Cardiac fibroblast (primary cell): ENCODE data around the gene ATP2C2.

Experiments
- DNase-seq, 2 donors: peaks; one replicate each; pipeline versions ENCODE4 v3.0.0 to v3.0.0-alpha.2; 2010; ENCODE audit warnings: low read depth in 2 of 2
- H3K4me3 ChIP-seq, 2 donors: replicated peaks in 1 of 2; 1 replicate in 1 of 2; 2 replicates in 1 of 2; pipeline ENCODE4 v1.5.1; 2011; ENCODE audit warnings: low read depth in 2 of 2, low read length in 2 of 2, mild to moderate bottlenecking in 2 of 2, moderate library complexity in 1 of 2
- CTCF ChIP-seq: IDR thresholded peaks from one replicate; pipeline ENCODE4 v1.5.1; 2011; ENCODE audit warnings: low read depth, mild to moderate bottlenecking, low read length, inconsistent platforms

The ATP2C2 gene

GRCh38 chr16:84487358-84487757, 119.0 kb downstream of the ATP2C2 start:
- DNase-seq = no peak

GRCh38 chr16:84489131-84489530, 120.8 kb downstream of the ATP2C2 start:
- no peak overlapping the region for H3K4me3 ChIP-seq
- TF ChIP-seq CTCF = no peak
- no peak for DNase-seq

More at GRCh38 chr16:84487358-84487757, 119.0 kb downstream of the ATP2C2 start:
- no peak overlapping the region for H3K4me3 ChIP-seq
- no peak for TF ChIP-seq CTCF

DNA sequence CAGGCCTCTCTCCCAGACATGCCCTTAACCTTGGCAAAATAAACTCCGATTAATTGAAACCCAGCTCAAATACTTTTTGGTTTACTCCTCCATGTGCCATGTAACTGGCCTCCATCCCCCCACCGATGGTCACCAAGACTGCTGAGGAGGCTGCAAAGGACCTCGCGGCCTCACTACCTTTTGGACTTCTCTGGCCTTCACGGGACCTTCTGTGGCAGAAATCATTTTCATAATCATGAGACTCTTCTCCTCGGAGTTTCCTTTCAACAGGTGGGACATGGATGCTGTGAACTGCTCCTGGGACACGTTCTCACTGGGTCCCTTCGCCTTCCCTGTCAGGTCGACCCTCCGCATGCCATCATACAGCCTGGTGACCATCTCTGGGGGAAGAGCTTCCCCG, 127.2 kb downstream of the ATP2C2 start:
- DNase-seq = no peak
- no peak for TF ChIP-seq CTCF
- no peak overlapping the region for H3K4me3 ChIP-seq

DNA sequence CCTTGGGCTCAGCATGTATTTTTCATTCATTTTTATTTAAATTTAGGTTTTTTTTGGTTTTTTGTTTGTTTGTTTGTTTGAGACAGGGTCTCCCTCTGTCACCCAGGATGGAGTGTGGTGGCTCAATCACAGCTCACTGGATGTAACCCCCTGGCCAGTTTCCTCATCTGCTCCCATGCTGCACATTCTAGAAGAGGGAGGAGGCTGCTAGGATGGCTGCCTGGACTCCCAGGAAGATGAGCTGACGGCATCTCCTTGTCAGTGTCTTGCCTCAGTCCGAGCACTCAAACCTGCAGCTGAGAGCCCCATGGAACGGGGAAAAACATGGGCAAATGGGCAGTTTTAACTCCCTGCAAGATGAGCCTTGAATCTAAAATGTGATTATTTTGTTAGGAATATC, 128.7 kb downstream of the ATP2C2 start:
- no peak for DNase-seq
- H3K4me3 ChIP-seq = no peak overlapping the region
- no peak for TF ChIP-seq CTCF

- H3K4me3 ChIP-seq = no peak overlapping the region
- TF ChIP-seq CTCF = no peak
- DNase-seq = no peak
Measured at GRCh38 chr16:84497418-84498222, 129.3 kb downstream of the ATP2C2 start.

DNA sequence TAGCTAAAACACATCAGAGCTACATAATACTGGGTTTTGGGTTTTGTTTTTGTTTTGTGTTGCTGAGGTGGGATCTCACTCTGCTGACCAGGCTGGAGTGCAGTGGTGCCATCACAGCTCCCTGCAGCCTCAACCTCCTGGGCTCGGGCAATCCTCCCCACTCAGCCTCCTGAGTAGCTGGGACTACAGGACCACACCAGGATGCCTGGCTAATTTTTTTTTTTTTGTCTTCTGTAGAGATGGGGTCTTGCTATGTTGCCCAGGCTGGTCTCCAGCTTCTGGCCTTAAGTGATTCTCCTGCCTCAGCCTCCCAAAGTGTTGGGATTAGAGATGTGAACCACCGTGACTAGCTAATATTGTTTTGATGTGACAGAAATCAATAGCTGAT, 129.9 kb downstream of the ATP2C2 start:
- no peak for TF ChIP-seq CTCF
- no peak overlapping the region for H3K4me3 ChIP-seq

More for the DNA sequence above, 129.9 kb downstream of the ATP2C2 start:
- DNase-seq = no peak
